RWPE1 (cell line): ENCODE results near the gene RNF217.

ENCODE experiments used
- CTCF ChIA-PET: fragments of 350-600 bp; sonication (Branson Sonifier 250); formaldehyde crosslinking; extraction: SDS; loops from one replicate; lab custom pipeline; 2021; lab: Yijun Ruan, JAX
- POLR2A ChIA-PET: fragments of 400-600 bp; formaldehyde crosslinking; extraction: SDS; loops from one replicate; lab custom pipeline; 2020; ENCODE audit warnings: antibody characterized with exemption; ENCODE audit not compliant: low non-redundant PET; lab: Yijun Ruan, JAX
- DNase-seq: peaks from one replicate; pipeline ENCODE4 v3.0.0; 2012; ENCODE audit warnings: low spot score
- H3K27ac ChIP-seq: fragments of 450-650 bp; 2 replicates; pipeline ENCODE4 v1.5.1; 2017
- CTCF ChIP-seq: fragments of 450-650 bp; conservative IDR thresholded peaks from 2 replicates; pipeline ENCODE4 v1.5.1; 2017; ENCODE audit warnings: low read depth, mild to moderate bottlenecking

RNF217 gene

GRCh38 chr6:124977067-124977908 is 15.1 kb downstream of the RNF217 start:
- no peak for DNase-seq
- ChIA-PET POLR2A (no interaction called here), CTCF (interaction anchor here (0.6 kb wide), 2 partner anchors 44 to 1737 kb away, joined by 3 to 4 read pairs; no protein-coding TSS in a partner anchor)
- TF ChIP-seq CTCF = no peak
- H3K27ac ChIP-seq = no peak overlapping the region

GRCh38 chr6:124978451-124979293 is 16.4 kb downstream of the RNF217 start:
- no peak overlapping the region for H3K27ac ChIP-seq
- TF ChIP-seq CTCF = no peak
- POLR2A ChIA-PET = no interaction called here
- no peak for DNase-seq
- CTCF ChIA-PET = no interaction called here

- CTCF ChIA-PET = no interaction called here
Measured at GRCh38 chr6:124979294-124979678, 17.0 kb downstream of the RNF217 start.

GRCh38 chr6:124982669-124983068 is 20.4 kb downstream of the RNF217 start:
- ChIA-PET POLR2A (no interaction called here), CTCF (no interaction called here)
- no peak for DNase-seq
- TF ChIP-seq CTCF = no peak
- no peak overlapping the region for H3K27ac ChIP-seq

More at GRCh38 chr6:124979294-124979678, 17.0 kb downstream of the RNF217 start:
- POLR2A ChIA-PET = no interaction called here
- DNase-seq = no peak
- no peak overlapping the region for H3K27ac ChIP-seq
- TF ChIP-seq CTCF = no peak

GRCh38 chr6:124983383-124984083 is 21.3 kb downstream of the RNF217 start:
- CTCF ChIA-PET = no interaction called here

More at GRCh38 chr6:124983383-124984083, 21.3 kb downstream of the RNF217 start:
- TF ChIP-seq CTCF = no peak
- POLR2A ChIA-PET = interaction anchor here (0.6 kb wide), 1 partner anchor 25 kb away, joined by 3 read pairs; no protein-coding TSS in a partner anchor
- no peak for DNase-seq
- H3K27ac ChIP-seq = no peak overlapping the region
